CD4-positive, alpha-beta T cell treated with Interferon alpha-2 for 1 hour (primary cell): ENCODE measurements around the gene TUBA4B.
"Not testable (repeated sequence)": the region's sequence is repeated elsewhere in the genome, so short reads cannot be mapped to it uniquely, and the experiment has no call there.

Source experiments
- DNase-seq, 2 donors: peaks; one replicate each; pipeline ENCODE4 v3.0.0-alpha.2; 2020 to 2022

The TUBA4B gene

GRCh38 chr2:219291910-219292490 is 39.0 kb downstream of the TUBA4B start:
- no peak for DNase-seq

DNA sequence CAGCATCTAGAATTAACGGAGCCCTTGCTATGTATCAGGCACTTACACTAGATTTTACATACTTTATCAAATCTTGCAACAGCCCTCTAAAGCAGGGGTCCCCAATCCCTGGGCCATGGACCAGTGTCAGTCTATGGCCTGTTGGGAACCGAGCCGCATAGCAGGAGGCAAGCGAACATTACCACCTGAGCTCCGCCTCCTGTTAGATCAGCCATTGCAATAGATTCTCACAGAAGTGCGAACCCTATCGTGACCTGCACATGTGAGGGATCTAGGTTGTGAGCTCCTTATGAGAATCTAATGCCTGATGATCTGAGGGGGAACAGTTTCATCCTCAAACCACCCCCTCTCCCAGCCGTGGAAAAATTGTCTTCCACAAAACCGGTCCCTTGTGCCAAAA is 39.6 kb downstream of the TUBA4B start:
- DNase-seq, result no peak

DNA sequence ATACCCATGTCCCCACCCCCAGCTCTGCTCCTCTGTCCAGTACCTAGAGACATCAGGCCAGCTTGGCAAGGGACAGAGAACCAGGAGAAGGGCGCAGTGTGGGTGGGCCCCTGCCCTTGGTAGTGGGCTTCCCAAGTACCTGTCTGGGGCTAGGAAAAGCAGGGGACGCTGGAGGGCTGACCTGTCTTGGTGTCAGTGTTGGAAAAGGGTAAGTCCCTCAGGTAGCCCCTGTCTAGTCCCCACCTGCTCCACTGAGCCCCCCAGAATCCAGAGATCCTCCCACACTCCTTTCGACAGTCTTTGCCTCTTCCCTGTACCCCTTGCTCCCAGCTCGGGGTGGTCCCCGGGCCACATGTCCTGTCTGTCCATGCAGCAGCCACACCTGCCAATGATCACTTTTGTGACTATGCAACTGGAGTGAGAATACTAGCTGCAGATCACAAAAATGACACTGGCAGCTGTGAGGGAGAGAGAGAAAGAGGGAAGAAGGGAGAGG is 40.7 kb downstream of the TUBA4B start:
- DNase-seq, result no peak

DNA sequence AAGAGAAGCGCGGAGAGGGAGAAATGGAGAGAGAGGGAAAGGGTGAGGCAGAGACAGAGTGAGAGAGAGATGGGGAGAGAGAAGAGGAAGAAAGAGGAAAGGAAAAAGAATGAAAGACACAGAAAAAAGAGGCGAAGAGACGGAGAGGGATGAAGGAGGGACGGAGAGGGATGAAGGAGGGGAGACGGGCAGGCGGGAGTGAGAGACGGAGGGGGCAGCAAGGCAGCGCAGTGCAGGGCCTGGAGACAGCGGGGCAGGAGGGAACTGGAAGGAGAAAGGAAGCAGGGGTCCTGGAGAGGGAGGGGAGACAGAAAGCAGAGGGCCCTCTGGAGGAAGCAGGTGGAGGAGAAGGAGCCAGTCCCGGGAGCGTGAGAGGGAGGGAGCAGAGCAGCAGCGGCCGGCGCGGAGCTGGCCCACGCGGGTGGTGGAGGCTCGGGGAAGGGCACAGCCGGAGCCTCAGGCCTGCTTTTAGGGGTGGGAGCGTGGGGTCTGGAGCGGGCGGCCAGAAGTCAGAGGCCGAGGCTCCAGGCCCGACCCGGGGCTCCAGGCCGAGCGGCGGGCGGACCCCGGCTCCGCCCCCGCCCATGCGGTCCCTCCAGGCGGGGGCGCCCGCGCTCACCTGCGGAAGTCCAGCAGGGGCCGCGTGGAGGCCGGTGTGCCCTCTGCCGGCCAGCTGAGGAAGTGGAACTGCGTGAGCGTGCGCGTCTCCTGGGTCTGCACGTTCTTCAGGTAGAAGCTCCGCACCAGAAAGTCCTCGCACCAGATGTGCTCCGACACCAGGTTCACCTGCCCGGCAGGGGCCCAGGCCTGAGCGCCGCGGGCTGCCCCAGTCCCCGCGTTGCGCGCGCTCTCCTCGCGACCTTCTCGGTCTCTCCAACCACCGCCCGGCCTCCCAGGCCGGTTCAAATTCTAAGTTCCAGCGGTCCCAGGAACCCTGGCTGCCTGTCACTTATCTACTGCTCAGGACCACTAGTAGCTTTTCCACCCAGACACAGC is 41.6 kb downstream of the TUBA4B start:
- peak; percentile 90 to 93 for DNase-seq

DNA sequence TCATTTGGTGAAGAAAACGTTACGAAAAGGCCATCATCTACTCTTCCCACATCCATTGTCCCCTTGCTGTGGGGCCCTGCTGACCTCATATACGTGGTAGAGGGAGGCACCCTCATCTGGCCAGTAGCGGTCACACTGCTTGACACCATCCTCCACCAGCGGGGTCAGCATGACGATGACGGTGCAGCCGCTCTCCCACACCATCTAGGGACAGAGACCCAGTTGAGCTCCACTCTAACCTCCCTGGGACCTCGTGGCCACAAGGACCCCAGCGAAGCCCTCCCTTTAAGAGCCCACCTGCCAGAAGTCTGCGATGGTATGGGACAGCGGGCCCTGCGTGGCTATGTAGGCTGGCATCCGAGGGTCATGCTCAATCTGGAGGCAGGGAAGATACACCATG is 43.1 kb downstream of the TUBA4B start:
- no peak for DNase-seq

DNA sequence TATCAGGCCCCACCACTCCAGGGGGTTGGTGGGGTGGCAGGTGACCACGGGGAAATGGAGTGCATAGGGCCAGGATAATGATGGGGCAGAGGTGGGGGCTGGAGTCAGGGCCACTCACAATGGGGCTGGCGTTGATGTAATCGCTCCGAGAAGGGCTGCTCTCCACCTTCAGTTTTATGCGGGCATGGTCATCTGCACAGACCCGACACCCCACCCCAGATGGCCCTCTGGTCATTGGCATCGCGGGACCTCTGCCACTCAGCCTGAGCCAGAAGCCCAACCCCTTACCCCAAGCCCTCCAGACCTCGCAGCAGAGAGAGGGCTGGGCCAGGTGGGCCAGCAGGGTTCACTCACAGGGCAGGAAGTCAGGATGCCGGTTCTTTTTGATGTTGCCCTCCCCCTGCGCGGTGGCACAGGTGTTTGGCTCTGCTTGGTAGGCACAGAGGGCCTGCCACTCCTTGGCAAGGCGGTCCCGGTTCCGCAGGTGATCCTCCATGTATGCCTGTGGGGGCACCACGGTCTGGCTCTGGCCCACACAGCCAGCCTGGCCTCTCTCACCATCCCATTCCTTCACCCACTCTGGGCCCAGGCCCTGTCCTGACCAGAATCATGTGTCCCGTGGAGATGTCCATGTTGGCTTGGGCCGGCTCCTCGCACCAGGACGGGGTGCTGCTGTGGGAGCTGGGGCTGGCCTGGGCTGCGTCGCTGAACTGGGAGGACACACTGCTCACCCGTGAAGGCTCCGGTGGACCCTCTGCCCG is 43.8 kb downstream of the TUBA4B start:
- no peak for DNase-seq

- DNase-seq, result no peak
Observed at GRCh38 chr2:219297766-219298456, 44.9 kb downstream of the TUBA4B start.

GRCh38 chr2:219298759-219299371 is 45.8 kb downstream of the TUBA4B start:
- DNase-seq, result peak; percentile 81 to 89

DNA sequence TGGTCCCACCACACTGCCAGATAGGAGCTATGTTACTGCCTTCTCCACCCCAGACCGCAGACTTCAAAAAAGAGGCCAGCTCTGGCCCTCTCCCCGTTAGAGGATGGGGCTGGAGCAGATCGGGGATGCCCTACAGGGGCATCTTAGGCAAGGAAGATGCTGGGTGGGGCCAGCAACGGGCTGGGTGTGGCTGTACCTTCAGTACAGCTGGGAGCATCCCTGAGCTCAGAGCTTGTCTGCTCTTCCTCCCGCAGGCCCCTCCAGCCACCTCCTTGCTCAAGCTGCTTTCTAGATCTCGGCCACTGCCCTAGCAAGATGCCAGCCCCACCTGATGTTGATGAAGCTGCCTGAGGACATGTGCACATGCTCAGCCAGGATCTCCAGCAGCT is 46.3 kb downstream of the TUBA4B start:
- DNase-seq, result no peak

DNA sequence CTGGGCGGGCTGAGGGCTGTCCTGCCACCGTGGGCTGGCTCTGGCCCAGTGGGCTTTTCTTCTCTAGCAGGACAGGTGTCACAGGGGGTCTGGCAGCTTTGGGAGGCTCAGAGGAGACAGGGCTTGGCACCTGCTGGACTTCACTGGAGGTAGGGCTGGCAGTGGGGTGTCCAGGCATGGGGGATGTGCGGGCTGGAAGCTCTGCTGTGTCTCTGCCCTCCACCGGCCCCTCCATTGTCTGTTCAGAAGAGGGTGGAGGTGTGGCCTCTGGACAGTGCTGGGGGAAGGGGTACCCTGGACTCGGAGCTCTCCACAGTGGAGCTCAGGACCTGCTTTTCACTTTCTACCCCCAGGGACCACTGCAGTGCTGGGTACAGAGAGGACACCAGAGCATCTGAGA is 47.0 kb downstream of the TUBA4B start:
- no peak for DNase-seq

- DNase-seq, result no peak
Observed at GRCh38 chr2:219302412-219302968, 49.4 kb downstream of the TUBA4B start.

DNA sequence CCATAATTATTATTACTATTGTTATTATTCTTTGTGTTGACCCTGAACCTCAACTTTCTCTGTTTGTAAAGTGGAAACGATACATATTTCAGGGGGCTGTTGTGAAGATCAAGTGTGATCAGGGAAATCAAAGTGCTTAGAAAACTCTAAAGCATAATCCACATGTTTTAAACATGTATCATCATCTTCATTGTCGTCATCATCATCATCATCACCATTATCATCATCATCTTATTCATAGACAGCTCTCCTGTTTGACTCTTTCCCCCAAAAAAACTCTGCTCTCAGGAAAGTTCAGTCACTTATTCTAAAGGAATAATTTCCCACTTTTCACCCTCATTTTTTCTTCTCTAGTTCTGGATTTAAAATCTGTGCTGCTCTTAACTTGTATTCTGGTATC is 51.2 kb downstream of the TUBA4B start:
- DNase-seq, result no peak

DNA sequence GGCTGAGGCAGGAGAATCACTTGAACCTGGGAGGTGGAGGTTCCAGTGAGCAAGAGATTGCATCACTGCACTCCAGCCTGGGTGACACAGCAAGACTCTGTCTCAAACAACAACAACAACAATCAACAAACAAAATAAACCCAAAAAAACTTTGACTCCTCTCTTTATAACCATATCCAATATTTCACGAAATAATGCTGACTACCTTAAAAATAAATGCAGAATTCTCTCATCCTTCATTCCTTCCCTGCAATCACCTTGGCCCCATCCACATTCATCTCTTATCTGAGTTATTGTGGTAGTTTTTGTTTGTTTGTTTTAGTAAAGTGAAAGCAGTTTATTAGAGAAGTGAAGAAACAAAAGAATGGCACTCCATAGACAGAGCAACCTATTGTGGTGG is 53.0 kb downstream of the TUBA4B start:
- no peak for DNase-seq

DNA sequence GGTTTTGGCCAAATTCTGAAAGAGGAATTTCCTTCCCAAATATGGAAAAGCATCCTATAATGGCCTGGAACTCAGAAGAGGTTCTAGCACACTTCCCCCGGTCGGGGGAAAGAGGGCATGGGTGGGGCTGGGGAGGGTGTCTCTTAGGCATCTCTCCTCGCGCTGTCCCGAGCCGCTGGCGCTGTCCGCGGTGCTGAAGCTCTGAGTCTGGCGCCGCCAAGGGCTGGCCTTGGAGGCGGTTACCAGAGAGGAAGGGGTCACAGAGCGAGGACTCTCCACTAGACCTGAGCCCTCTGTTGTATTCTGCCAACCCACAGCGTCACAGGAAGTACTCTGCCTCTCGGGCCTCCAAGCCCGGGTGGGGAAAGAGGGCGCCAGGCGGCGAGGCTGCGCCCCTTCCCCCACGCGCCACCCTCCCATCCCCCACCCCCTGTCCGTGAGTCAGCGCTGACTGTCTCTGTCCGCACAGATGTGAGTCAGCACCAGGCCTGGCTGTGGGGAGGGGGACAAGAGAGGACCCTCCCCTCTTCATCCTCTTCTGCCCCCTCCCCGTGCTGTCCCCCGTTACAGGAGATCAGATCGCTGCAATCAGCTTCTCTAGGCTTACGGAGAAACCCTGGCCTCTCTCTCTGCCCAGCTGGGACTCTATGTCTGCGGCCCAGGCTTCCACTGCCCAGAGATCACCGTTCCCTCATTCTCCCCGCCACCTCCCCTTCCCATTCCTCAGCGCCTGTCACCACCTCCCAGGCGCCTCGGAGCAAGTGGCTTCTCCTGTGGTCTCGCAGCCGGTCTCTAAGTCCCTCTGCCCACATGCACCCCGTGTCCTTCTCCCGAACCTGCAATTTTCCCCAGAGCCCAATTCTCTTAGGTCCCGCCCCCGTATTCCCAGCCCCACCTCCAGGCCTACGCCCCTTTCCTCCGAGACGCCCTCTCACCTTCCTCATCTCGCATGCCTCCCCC is 55.4 kb downstream of the TUBA4B start:
- peak; percentile 43 to 64 for DNase-seq

- no peak for DNase-seq
Observed at GRCh38 chr2:219309278-219309677, 56.2 kb downstream of the TUBA4B start, which contains the start of gene PTPRN. Gene PTPRN (minus strand): TSS chr2:219309401. CDS start chr2:219309332, 69 bp downstream.

DNA sequence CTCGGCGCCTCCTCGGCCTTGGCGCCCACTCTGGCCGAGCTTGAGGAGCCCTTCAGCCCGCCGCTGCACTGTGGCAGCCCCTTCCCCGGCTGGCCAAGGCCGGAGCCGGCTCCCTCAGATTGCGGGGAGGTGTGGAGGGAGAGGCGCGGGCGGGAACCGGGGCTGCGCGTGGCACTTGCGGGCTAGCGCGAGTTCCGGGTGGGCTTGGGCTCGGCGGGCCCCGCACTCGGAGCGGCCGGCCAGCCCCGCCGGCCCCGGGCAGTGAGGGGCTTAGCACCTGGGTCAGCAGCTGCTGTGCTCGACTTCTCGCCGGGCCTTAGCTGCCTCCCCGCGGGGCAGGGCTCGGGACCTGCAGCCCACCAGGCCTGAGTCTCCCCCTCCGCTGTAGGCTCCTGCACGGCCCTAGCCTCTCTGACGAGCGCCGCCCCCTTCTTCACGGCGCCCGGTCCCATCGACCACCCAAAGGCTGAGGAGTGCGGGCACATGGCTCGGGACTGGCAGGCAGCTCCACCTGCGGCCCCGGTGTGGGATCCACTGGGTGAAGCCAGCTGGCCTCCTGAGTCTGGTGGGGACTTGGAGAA is 59.7 kb downstream of the TUBA4B start:
- not testable (repeated sequence) for DNase-seq

- DNase-seq, result no peak
Observed at GRCh38 chr2:219314804-219315468, 61.9 kb downstream of the TUBA4B start.
